ENCODE data around the gene PRDM11. TPM values are rescaled to one million over a fixed set of nuclear protein-coding genes. Genes with fewer than 3 reads are reported as not detected.

PRDM11 gene
- total RNA-seq, 1 donor from 2014 or later, result 7.5 TPM

- Mint-ChIP-seq H3K36me3 (ENCODE audit: unreplicated experiment) (no peaks in the 10 kb centered on the region), H3K27me3 (ENCODE audit: unreplicated experiment) (peaks cover 2% of the 10 kb centered on the region), H3K4me1 (ENCODE audit: low read depth, unreplicated experiment) (peaks cover 5% of the 10 kb centered on the region), H3K27ac (ENCODE audit: unreplicated experiment) (no peak overlapping the region), H3K4me3 (ENCODE audit: unreplicated experiment) (no peak overlapping the region), H3K9me3 (ENCODE audit: unreplicated experiment) (peaks cover 4% of the 10 kb centered on the region)
- no peak for TF ChIP-seq CTCF (IDR thresholded peaks at IDR 0.05; ENCODE audit: partially characterized antibody, unreplicated experiment)
- no peak for DNase-seq
Measured at GRCh38 chr11:45168366-45169130, 22.1 kb downstream of the PRDM11 start.

GRCh38 chr11:45169310-45170072 lies 23.1 kb downstream of the PRDM11 start:
- Mint-ChIP-seq H3K36me3 (ENCODE audit: unreplicated experiment) (no peaks in the 10 kb centered on the region), H3K27ac (ENCODE audit: unreplicated experiment) (no peak overlapping the region), H3K27me3 (ENCODE audit: unreplicated experiment) (peaks cover 2% of the 10 kb centered on the region), H3K4me3 (ENCODE audit: unreplicated experiment) (no peak overlapping the region), H3K4me1 (ENCODE audit: low read depth, unreplicated experiment) (peaks cover 2% of the 10 kb centered on the region), H3K9me3 (ENCODE audit: unreplicated experiment) (peaks cover 4% of the 10 kb centered on the region)
- TF ChIP-seq CTCF (IDR thresholded peaks at IDR 0.05; ENCODE audit: partially characterized antibody, unreplicated experiment), result no peak
- no peak for DNase-seq

GRCh38 chr11:45170484-45170883 lies 24.0 kb downstream of the PRDM11 start:
- H3K4me3 Mint-ChIP-seq (ENCODE audit: unreplicated experiment), result no peak overlapping the region
- peaks cover 2% of the 10 kb centered on the region for H3K27me3 Mint-ChIP-seq (ENCODE audit: unreplicated experiment)
- no peaks in the 10 kb centered on the region for H3K36me3 Mint-ChIP-seq (ENCODE audit: unreplicated experiment)
- peaks cover 4% of the 10 kb centered on the region for H3K9me3 Mint-ChIP-seq (ENCODE audit: unreplicated experiment)
- no peak for TF ChIP-seq CTCF (IDR thresholded peaks at IDR 0.05; ENCODE audit: partially characterized antibody, unreplicated experiment)
- no peaks in the 10 kb centered on the region for H3K4me1 Mint-ChIP-seq (ENCODE audit: low read depth, unreplicated experiment)
- no peak for DNase-seq
- H3K27ac Mint-ChIP-seq (ENCODE audit: unreplicated experiment), result no peak overlapping the region

GRCh38 chr11:45171550-45171949 lies 25.1 kb downstream of the PRDM11 start:
- no peaks in the 10 kb centered on the region for H3K4me1 Mint-ChIP-seq (ENCODE audit: low read depth, unreplicated experiment)
- TF ChIP-seq CTCF (IDR thresholded peaks at IDR 0.05; ENCODE audit: partially characterized antibody, unreplicated experiment), result no peak
- H3K27me3 Mint-ChIP-seq (ENCODE audit: unreplicated experiment), result no peaks in the 10 kb centered on the region
- no peak overlapping the region for H3K27ac Mint-ChIP-seq (ENCODE audit: unreplicated experiment)
- no peak overlapping the region for H3K4me3 Mint-ChIP-seq (ENCODE audit: unreplicated experiment)
- peaks cover 4% of the 10 kb centered on the region for H3K9me3 Mint-ChIP-seq (ENCODE audit: unreplicated experiment)
- DNase-seq, result no peak
- no peaks in the 10 kb centered on the region for H3K36me3 Mint-ChIP-seq (ENCODE audit: unreplicated experiment)

GRCh38 chr11:45173064-45173463 lies 26.6 kb downstream of the PRDM11 start:
- no peak for DNase-seq
- no peak for TF ChIP-seq CTCF (IDR thresholded peaks at IDR 0.05; ENCODE audit: partially characterized antibody, unreplicated experiment)
- H3K27ac Mint-ChIP-seq (ENCODE audit: unreplicated experiment), result no peak overlapping the region
- no peaks in the 10 kb centered on the region for H3K4me1 Mint-ChIP-seq (ENCODE audit: low read depth, unreplicated experiment)
- H3K36me3 Mint-ChIP-seq (ENCODE audit: unreplicated experiment), result no peaks in the 10 kb centered on the region
- H3K27me3 Mint-ChIP-seq (ENCODE audit: unreplicated experiment), result no peaks in the 10 kb centered on the region
- peaks cover 4% of the 10 kb centered on the region for H3K9me3 Mint-ChIP-seq (ENCODE audit: unreplicated experiment)
- H3K4me3 Mint-ChIP-seq (ENCODE audit: unreplicated experiment), result no peak overlapping the region

All from glutamatergic neuron (in vitro differentiated cells).